Measurements from ENCODE around the gene CCDC51.

The CCDC51 gene

DNA sequence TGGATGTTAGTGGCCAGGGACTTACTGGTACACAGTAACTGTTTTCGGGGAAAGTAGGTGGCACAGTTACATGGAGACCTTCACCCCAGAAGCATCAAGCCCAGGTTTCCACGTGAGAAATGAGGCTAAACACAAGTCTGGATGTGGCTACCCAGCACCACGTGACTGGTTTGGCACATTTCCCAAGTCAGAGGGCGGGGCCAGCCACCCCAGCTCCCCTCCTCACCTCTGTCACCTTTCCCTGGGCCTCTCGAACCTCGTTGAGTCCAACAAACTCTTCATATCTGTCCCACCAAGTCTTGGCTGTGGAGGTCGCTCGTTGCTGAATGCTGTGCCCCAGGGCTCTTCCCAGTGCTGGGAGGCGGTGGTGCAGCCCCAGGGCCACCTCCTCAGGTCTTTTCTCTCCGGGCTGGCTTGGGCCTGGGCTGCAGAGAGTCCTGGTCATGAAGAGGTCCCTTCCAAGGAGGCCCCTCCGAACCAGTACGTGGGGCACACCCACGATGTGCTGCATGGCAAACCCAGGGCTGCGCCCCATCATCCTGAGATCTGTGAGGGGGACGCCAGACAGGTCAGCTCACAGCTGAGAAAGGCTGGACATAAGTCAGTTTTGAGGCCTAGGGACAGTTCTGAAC is 5.2 kb downstream of the CCDC51 start:
- DNase-seq (ENCODE audit: low read depth in 2 of 2): no peak

DNA sequence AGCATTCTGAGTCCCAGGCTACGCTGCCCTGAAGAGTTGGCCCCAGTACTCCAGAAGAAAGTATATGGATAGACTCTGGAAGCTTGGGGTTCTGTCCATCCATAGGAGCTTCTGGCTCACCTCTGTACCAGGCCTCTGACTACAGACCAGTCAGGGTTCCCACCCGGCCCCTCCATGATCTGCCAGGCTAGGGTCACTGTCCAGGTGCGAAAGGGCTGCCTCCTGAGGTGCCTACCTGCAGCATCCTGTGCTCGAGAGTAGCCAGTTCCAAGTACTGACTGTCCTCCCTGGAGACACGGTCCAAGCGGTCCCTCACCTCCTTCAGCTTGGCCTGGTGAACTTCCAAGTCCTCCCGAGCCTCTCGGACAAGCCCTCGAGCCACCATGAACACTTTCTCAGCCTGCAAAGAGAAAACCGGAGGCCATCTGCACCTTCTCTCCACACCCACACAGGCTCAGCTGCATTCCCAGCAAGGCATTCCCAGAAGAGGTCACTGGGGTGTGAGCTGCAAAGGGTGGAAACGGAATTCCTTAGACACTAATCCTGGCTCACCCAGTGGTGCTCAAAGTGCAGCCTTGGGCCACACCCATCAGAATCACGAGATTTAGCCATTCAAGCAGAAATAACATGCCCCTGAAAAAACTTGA is 6.3 kb downstream of the CCDC51 start:
- DNase-seq (ENCODE audit: low read depth in 2 of 2): no peak

DNA sequence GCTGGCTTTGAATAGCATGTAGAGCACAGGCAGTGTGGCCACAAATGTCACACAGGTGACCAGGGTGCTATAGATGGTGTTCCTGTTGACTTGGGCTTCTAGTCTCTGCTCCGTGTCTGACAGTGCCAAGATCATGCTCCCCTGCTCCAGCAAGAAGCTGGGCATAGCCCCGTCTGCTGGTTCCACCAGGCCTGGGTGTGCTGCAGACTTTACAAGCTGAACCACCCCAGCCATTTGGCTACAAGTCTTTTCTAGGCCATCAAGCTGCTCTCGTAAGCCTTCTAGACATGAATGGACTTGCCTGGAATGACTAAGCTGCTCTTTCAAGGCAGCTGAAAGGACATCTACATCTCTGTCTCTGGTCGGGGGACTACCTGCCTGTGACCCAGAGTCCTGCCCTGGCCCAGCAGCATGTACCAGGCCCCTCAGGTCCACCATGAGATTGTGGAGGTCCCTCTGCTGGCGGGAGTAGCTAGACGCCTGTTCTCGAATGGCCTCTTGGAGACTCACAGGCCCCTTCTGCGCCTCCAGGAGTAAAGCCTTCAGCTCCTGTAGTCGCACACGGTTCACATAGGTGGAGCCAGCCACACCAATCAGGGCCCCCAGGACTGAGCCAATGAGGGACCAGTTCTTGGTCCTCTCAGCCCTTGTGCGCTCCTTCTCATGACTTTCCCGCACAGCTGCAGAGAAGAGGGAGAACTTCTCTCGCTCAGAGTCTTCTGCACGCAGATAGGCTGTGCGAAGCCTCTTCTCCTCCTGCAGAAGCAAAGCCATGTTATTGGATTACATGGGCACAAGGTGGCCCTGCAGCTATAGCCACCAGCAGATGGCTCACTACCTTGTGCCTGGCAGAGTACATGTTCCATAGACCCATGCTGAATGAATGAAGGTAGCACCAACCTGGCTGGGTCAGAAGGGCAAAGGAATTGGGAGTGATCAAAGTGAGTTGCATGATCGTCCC is 7.2 kb downstream of the CCDC51 start:
- DNase-seq (ENCODE audit: low read depth in 2 of 2): no peak

DNA sequence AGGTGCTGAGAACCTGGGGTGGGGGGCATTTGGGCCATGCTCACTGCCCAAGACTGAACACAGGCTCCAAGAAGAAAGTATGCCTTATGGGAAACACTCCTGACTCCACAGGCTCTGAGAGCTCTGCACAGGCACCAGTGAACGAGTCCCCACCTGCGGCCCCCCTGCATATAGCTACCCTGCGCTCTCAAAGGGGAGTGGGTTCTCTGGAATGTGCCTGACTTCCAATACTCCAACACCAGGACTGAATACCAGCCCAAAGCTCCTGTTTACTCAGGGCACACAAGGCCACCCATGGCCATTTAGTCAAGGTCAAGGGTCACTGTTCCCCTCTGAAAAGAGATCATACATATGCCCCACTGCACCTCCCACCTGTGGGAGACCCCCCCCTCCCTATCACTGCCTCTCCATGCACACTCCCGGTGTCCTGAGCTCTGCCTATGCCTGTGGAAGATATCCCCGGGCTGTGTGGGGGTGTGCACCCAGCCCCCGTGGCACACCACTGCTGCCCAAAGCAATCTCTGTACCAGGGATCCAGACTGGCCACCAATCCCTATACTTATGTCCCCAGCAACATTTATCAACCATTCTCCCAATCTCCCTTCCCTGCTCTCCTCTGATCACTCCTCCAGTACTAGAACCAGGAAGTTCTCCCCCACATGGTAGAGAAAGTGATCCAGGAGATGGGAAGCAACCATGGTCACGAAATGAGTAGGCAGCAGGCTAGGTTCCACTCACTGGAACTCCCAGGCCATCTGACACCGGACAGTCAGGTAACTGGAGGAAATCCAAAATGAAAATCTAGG is 8.5 kb downstream of the CCDC51 start:
- DNase-seq (ENCODE audit: low read depth in 2 of 2): no peak

DNA sequence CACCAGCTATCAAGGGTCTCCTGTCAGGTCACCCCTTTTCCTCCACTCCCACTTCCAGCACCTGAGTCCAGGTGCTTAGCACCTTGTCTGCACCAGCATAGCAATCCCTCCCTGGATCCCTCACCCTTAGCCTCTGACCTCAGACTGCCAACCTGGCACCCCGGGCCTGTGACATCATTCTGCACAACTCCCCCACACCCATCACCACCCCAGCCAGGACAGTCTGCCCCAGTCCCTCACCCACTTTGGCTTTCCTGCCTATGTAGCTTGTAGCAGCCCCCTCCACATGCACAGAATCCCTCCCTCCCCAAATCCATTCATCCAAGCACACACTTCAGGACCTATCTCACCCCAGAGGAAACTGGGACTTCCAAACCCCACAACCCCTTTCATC is 9.2 kb downstream of the CCDC51 start:
- DNase-seq (ENCODE audit: low read depth in 2 of 2): no peak

DNA sequence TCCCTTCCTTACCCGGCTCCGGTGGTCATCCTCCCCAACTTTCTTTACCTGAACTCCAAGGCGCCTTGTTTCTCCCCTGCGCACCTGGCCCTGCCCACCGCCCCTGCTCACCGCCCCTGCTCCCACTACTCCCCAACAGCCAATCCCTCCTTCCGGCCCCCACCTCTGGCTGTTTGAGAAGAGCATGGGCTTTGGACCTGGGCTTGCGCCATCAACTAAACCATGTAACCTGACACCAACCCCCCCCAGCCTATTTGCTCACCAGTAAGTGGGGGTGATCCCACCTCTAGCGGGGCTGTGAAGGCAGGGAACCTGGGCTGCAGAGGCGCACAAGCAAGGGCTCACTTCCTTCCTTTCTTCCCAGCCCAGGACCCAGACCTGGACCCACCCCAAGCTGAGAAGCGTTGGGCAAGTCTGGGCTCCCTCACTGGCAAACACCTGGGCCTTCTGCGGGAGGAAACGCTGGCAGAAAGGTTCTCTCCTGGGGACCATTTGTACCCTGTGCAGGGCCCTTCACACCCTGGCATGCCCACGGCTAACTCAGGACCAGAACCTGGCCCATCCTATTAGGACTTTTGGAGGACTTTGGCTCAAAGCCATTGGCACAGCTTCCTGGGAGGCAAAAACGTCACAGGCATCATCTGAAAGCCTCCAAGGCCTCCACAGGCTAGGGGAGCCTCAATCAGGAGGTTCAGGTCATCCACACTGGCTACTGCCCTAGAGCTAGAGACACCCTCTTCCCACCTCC is 9.8 kb downstream of the CCDC51 start, which contains the start of gene PLXNB1:
Gene PLXNB1 (minus strand): TSS at position 127 of the 748 bp plus-strand sequence. CDS start 5,475 bp downstream, outside the sequence.
- no peak for DNase-seq (ENCODE audit: low read depth in 2 of 2)

DNA sequence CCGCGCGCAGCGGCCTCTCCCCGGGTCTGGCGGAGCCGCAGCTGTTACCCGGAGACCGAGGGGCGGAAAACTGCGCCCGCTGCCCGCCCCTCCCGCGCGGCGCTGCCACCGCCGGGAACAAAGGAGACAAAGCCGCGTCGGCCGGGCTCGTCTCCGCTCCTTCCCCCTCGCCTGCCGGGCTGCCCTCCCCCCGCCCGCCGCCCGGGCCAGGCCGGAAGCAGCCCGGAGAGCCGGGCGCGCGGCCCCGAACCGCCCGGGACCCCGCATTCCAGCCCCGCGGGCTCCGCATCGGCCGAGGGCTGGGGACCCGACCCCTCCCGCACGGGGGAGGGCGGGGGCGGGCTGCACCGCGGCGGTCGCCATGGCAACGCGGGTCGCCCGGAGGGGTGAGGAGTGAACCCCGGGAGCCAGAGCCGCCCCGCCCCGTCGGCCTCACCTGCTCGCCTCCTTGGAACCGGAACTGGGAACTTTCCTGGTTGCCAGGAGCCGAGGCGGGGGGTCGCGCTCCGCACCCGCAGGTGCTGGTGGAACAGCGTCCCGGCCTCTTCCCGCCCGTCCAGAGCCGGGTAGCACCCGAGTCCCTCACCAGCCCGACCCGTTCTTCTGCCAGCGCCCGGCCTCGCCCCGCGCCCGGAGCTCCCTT is 10.5 kb downstream of the CCDC51 start:
- peak; percentile 30 to 37 for DNase-seq (ENCODE audit: low read depth in 2 of 2)

DNA sequence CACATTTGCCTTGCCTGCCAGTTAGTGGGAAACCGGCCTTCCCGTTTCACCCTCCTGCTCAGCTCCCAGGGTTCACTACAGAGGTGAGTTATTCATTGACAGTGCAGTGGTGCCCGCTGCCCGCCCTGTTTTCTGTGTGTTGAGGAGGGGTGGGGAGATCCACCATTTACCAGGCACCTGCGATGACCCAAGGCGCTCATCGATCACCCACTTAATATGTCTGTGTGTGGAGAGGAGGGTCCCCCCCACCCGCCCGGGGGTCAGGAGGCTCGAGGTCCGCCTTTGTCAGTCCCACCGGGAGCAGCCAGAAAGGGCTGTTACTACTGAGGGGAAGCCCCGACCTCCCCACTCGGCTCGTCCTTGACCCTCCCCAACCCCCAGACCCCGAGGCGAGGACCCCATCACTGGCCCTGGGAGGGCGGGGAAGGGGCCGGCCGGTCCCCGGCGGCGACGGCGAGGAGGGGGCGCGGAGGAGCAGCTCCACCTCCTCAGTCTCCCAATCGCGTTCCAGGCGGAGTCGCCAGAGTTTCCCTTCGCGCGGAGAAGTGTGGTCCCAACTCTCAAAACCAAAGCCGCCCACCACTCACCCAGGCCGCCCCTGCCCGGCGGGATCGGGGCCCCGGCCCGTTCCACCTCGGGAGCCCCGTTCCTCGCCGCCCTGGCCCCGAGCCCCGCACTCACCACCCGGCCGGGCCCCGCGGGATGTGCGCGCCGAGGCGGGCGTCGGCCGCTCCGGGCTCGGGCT is 11.2 kb downstream of the CCDC51 start:
- DNase-seq (ENCODE audit: low read depth in 2 of 2): no peak

DNA sequence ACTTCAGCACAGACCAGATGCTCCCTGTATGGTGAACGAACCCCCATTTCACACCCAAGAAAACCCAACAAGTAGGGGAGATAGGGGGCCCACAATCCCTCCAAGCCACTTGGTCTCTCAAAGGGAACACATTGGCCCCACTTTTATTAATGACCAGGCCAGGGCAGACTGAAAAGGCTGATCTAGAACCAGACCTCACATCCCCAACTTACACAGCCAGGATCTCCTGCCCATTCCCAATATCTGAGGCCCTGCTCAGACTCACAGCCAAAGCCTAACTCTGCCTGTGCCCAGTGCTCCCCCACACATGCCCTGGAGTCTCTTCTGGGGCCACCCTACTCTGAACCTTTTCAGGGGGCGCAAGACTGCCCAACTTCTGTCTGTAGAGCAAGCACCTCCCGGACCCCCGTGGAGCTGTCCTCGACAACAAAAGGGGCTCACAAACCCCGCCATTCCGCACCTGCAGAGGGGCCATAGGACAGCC is 11.8 kb downstream of the CCDC51 start:
- no peak for DNase-seq (ENCODE audit: low read depth in 2 of 2)

DNA sequence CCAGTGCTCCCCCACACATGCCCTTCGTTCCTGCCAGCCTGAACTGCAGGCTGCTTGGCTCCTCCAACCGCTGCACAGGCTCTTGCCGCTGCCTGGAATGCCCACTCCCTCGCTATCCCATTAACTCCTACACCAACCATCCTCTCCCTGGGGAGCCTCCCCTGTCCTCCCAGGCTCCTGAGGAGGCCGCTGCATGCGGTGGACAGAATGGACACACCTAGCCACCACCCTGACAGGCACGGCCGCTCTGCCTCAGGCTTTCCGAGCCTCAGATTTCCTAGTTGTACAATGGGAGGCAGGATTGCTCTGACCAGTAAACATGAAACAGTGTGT is 12.3 kb downstream of the CCDC51 start:
- DNase-seq (ENCODE audit: low read depth in 2 of 2): no peak

DNA sequence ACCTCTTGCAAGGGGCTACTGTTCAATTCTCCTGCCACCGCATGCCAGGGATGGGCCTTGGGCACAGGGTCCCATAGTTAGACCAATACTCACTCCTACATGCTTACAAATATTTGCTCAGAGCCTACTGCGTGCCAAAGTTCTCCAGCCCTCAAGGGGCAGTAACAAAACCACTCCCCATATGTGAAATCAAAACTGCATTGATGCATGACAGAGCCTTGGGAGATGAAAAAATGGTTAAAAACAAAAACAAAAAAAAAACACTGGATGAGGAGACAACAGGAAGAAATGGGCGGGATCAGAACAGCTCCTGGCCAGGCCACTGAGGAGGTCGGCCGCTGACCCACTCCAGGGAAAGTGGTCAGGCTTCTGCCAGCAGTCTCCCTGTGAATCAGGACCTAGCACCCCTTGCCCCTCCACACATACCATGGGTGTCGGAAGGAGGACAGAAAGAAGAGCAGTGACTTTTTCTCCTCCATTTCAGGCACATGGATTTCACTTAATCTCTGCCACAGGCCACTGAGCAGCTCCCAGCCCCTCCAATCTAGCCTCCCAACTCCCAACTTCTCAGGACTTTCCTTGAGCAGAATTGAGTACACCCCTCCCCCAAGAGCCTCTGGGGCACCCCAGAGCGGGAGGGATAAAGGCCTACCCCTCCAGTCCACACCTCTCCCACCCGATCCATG is 12.8 kb downstream of the CCDC51 start:
- DNase-seq (ENCODE audit: low read depth in 2 of 2): no peak

DNA sequence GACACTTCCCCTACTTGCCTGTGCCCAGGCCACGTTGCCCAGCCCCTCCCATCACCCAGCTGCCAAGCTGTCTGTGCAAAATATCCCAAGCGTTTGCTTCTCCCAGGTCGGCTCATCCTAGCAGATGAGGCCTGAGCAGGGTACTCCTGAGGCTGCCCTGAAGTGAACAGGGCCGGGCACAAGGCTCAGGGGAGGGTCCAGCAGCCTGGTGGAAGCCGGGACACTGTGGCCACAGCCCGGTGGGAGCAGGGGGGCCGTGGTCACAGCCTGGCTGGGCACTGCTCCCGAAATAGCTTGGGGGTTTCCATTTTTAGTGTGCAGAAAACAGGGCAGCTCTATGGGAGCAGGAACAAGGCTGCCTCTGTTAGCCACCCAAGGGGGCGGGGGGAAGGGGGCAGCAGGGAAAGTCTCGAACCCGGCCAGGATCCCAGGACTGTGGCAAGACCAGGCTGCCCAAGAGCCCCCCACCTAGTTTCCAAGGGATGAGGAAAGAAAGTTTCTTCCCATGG is 13.5 kb downstream of the CCDC51 start:
- no peak for DNase-seq (ENCODE audit: low read depth in 2 of 2)

DNA sequence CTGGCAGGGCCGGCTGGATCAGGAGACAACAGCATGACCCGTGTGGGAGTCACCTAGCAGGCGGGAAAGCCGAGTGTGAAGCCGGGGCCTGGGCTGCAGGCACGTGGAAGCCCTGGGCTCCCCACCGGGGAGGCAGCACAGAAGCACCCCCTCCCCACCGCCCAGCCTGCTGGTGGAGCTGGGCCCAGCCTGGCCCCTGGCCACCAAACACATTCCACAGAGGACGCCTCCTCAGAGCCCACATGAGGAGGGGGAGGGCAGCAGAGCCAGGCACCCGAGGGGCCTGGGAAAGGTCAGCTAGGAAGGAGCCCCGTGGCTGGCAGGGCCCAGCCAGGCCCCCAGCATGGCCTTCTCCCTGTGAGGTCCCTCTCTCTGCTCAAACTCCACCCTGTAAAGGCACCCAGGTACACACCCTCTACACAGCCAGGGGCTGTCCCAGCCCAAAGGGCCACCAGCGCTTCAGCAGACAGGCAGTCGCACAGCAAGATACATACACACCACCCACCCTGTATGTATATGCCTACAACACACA is 14.6 kb downstream of the CCDC51 start:
- no peak for DNase-seq (ENCODE audit: low read depth in 2 of 2)

DNA sequence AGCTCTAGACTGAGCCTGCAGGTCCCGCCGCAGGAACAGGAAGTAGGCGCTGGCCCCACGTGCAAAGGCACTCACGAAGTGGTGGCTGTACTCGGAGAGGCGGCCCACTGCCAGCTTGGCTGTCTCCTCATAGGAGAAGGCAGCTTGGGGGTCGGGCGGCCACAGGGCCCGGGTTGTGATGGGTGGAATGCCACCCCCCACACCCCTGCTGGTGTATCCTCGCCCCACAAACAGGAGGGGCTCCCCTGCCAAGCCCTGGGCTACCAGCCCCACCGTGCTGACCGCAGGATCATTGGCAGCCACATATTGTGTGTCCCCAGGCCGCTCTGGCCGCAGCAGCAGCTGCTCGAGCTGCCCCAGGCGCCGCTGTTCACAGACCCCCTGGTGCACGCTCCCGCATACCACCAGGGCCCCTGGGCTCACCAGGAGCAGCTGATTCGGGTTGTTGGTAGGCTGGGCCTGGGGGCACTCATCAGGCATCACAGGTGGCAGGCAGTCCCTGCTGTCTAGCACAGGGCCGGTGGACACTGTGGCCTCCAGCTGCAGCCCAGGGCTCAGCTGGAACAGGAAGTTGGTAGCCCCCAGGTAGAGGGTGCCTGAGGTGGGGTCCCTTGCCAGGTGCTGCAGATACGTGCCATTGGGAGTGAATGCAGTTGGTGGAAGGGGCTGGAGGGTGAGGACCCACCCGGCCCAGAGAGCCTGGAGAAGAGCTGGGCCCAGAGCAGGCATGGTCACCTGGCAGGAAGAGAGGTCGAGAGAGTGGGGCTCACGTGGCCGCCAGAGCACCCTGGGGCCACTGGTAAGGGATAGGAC is 15.8 kb downstream of the CCDC51 start:
- no peak for DNase-seq (ENCODE audit: low read depth in 2 of 2)

DNA sequence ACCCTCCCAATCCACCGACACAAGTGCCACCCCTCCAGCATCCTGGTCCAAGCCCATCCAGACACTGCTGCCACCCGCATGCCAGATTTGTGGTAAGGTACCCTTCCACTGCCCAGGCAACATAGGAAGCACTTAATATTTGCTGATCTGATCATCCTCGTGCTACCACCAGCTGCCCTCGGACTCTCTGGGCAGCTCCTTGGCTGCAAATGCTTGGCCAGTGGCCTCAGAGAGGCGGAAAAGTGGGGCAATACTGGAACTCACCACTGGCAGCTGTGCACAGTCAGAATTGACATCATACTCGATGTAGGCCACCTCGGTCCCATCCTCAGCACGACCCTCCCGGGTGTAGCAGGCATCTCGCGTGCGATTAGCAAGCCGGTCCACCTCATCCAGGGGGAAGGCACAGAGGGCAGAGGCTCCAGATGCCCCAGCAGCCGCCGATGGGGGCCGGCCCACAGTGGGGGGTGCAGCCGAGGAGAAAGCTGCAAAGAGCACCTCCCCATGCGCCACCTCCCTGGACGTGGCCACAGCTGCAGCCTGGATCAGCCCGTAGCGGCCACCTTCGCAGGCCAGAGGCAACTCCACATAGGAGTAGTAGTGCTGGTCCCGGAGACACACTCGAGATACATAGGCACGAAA is 16.6 kb downstream of the CCDC51 start:
- DNase-seq (ENCODE audit: low read depth in 2 of 2): no peak

DNA sequence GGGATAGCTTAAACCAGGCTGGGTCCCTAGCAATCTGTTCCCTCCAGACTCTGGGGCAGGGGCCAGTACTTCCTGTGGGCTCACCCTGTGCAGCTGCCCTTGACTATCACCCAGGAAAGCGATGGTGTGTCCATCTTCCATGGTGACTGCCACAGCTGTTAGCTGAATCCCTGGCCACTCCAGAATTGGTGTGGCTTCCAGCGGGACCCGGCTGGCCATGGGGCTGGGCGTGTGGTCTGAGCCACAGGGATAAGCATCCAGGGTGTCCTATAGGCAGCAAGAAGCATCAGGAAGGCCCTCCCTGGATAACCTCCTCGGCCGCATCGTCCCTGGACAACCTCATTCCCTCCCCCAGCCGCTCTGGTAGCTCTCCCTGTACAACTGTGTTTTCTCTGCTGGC is 17.2 kb downstream of the CCDC51 start:
- DNase-seq (ENCODE audit: low read depth in 2 of 2): no peak

DNA sequence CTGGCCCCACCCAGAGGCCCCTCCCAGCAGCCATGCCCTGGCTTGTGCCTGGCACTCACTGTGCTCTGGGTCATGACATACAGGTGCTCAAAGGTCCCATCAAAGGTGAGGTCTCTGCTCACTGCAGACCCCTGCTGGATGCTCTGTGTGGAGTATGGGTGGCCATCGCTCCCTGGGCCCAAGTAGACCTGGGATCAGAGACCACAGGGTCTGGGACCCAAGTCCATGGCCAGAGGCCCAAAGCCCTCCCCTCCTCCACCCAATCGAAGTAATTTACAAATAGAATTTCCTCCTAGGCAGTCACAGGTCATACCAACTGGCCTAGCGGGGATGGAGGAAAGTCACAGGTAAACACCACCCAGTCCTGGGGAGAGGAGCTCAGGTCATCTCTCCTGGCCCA is 17.6 kb downstream of the CCDC51 start:
- no peak for DNase-seq (ENCODE audit: low read depth in 2 of 2)
